ENCODE data around the gene TRHDE. TPM values are rescaled to one million over a fixed set of nuclear protein-coding genes. Genes with fewer than 3 reads are reported as not detected.

TRHDE gene
- total RNA-seq, 1 experiment from 2014 or later = 24.5 TPM

- Histone ChIP-seq H3K9me3 (ENCODE audit: low read depth, low read length, poor library complexity, severe bottlenecking) (no peaks in the 10 kb centered on the region), H3K27ac (ENCODE audit: low read depth, low read length, poor library complexity, severe bottlenecking) (no peak overlapping the region), H3K27me3 (replicated peaks; ENCODE audit: insufficient read depth, low read depth, low read length, poor library complexity) (no peaks in the 10 kb centered on the region), H3K4me3 (ENCODE audit: low read depth, low read length, poor library complexity, severe bottlenecking) (no peak overlapping the region), H3K4me1 (ENCODE audit: insufficient read depth, low read length, poor library complexity, severe bottlenecking) (peaks cover 27% of the 10 kb centered on the region), H3K36me3 (ENCODE audit: insufficient read depth, low read length, poor library complexity, severe bottlenecking) (no peaks in the 10 kb centered on the region)
- DNase-seq (ENCODE audit: low spot score) = no peak
- intact Hi-C loops (cut with micrococcal nuclease; ENCODE audit: unreplicated experiment) = no loop called here
- no TSS peak for BruUV-seq (replicated peaks)
- ChIA-PET POLR2A (ENCODE audit: low non-redundant PET) (no interaction called here), CTCF (no interaction called here)
- TF ChIP-seq, protein P1, sequence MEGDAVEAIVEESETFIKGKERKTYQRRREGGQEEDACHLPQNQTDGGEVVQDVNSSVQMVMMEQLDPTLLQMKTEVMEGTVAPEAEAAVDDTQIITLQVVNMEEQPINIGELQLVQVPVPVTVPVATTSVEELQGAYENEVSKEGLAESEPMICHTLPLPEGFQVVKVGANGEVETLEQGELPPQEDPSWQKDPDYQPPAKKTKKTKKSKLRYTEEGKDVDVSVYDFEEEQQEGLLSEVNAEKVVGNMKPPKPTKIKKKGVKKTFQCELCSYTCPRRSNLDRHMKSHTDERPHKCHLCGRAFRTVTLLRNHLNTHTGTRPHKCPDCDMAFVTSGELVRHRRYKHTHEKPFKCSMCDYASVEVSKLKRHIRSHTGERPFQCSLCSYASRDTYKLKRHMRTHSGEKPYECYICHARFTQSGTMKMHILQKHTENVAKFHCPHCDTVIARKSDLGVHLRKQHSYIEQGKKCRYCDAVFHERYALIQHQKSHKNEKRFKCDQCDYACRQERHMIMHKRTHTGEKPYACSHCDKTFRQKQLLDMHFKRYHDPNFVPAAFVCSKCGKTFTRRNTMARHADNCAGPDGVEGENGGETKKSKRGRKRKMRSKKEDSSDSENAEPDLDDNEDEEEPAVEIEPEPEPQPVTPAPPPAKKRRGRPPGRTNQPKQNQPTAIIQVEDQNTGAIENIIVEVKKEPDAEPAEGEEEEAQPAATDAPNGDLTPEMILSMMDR (conservative IDR thresholded peaks at IDR 0.05; ENCODE audit: low read depth, low read length) = no peak
- no peak for TF ChIP-seq EZH2 (IDR thresholded peaks at IDR 0.05; ENCODE audit: borderline replicate concordance, low read depth, low read length, poor library complexity, severe bottlenecking)
Measured at GRCh38 chr12:72330784-72331183, 58.6 kb downstream of the TRHDE start.

- H3K9me3 ChIP-seq (ENCODE audit: low read depth, low read length, poor library complexity, severe bottlenecking) = no peaks in the 10 kb centered on the region
- no peaks in the 10 kb centered on the region for H3K27me3 ChIP-seq (replicated peaks; ENCODE audit: insufficient read depth, low read depth, low read length, poor library complexity)
- H3K4me1 ChIP-seq (ENCODE audit: insufficient read depth, low read length, poor library complexity, severe bottlenecking) = peaks cover 20% of the 10 kb centered on the region
- no peaks in the 10 kb centered on the region for H3K36me3 ChIP-seq (ENCODE audit: insufficient read depth, low read length, poor library complexity, severe bottlenecking)
- no peak overlapping the region for H3K27ac ChIP-seq (ENCODE audit: low read depth, low read length, poor library complexity, severe bottlenecking)
- intact Hi-C loops (cut with micrococcal nuclease; ENCODE audit: unreplicated experiment) = no loop called here
- no TSS peak for BruUV-seq (replicated peaks)
- no peak for DNase-seq (ENCODE audit: low spot score)
- no peak overlapping the region for H3K4me3 ChIP-seq (ENCODE audit: low read depth, low read length, poor library complexity, severe bottlenecking)
- TF ChIP-seq, protein P1 (conservative IDR thresholded peaks at IDR 0.05; ENCODE audit: low read depth, low read length) = no peak
- no peak for TF ChIP-seq EZH2 (IDR thresholded peaks at IDR 0.05; ENCODE audit: borderline replicate concordance, low read depth, low read length, poor library complexity, severe bottlenecking)
- ChIA-PET CTCF (no interaction called here), POLR2A (ENCODE audit: low non-redundant PET) (no interaction called here)
Measured at GRCh38 chr12:72337382-72337781, 65.2 kb downstream of the TRHDE start.

GRCh38 chr12:72337946-72338345 lies 65.8 kb downstream of the TRHDE start:
- Histone ChIP-seq H3K4me3 (ENCODE audit: low read depth, low read length, poor library complexity, severe bottlenecking) (no peak overlapping the region), H3K36me3 (ENCODE audit: insufficient read depth, low read length, poor library complexity, severe bottlenecking) (no peaks in the 10 kb centered on the region), H3K9me3 (ENCODE audit: low read depth, low read length, poor library complexity, severe bottlenecking) (no peaks in the 10 kb centered on the region), H3K4me1 (ENCODE audit: insufficient read depth, low read length, poor library complexity, severe bottlenecking) (peaks cover 20% of the 10 kb centered on the region), H3K27me3 (replicated peaks; ENCODE audit: insufficient read depth, low read depth, low read length, poor library complexity) (no peaks in the 10 kb centered on the region), H3K27ac (ENCODE audit: low read depth, low read length, poor library complexity, severe bottlenecking) (no peak overlapping the region)
- intact Hi-C loops (cut with micrococcal nuclease; ENCODE audit: unreplicated experiment) = no loop called here
- DNase-seq (ENCODE audit: low spot score) = no peak
- ChIA-PET POLR2A (ENCODE audit: low non-redundant PET) (no interaction called here), CTCF (no interaction called here)
- BruUV-seq (replicated peaks) = no TSS peak
- TF ChIP-seq, protein P1 (conservative IDR thresholded peaks at IDR 0.05; ENCODE audit: low read depth, low read length) = no peak
- TF ChIP-seq EZH2 (IDR thresholded peaks at IDR 0.05; ENCODE audit: borderline replicate concordance, low read depth, low read length, poor library complexity, severe bottlenecking) = no peak
